Nephron (organoid): ENCODE data around the gene CCSER1.
"Not testable (repeated sequence)": the region's sequence is repeated elsewhere in the genome, so short reads cannot be mapped to it uniquely, and the experiment has no call there.

Experiments used
- H3K27ac Mint-ChIP-seq, 3 experiments: 2 replicates each; pipeline ENCODE4 v1.8.0; 2020; ENCODE audit warnings: mixed read lengths in 3 of 3, mild to moderate bottlenecking in 2 of 3, moderate library complexity in 1 of 3
- H3K27me3 Mint-ChIP-seq: 2 replicates; pipeline ENCODE4 v1.8.0; 2021; ENCODE audit warnings: low read depth, mild to moderate bottlenecking, moderate library complexity, mixed read lengths
- H3K36me3 Mint-ChIP-seq: 2 replicates; pipeline ENCODE4 v1.8.0; 2020; ENCODE audit warnings: low read depth, mixed read lengths
- H3K4me1 Mint-ChIP-seq: 2 replicates; pipeline ENCODE4 v1.8.0; 2020; ENCODE audit warnings: mixed read lengths
- H3K4me3 Mint-ChIP-seq, 3 experiments: 2 replicates each; pipeline ENCODE4 v1.8.0; 2020; ENCODE audit warnings: mild to moderate bottlenecking in 3 of 3, mixed read lengths in 3 of 3, moderate library complexity in 2 of 3
- H3K9me3 Mint-ChIP-seq: 2 replicates; pipeline ENCODE4 v1.8.0; 2020; ENCODE audit warnings: mixed read lengths
- TF ChIP-seq, protein P1 (sequence below), 3 experiments: fragments of 200-600 bp; sonication (generic); IDR thresholded peaks; one replicate each; pipeline ENCODE4 v1.5.0; 2021; ENCODE audit warnings: antibody characterized with exemption in 3 of 3; ENCODE audit not compliant: unreplicated experiment in 3 of 3

CCSER1 gene

GRCh38 chr4:90306810-90307209 is 179.6 kb downstream of the CCSER1 start:
- Mint-ChIP-seq H3K27ac (no peak overlapping the region), H3K36me3 (peaks cover 8% of the 10 kb centered on the region), H3K9me3 (no peaks in the 10 kb centered on the region), H3K27me3 (no peaks in the 10 kb centered on the region), H3K4me3 (no peak overlapping the region), H3K4me1 (no peaks in the 10 kb centered on the region)
- TF ChIP-seq, protein P1, sequence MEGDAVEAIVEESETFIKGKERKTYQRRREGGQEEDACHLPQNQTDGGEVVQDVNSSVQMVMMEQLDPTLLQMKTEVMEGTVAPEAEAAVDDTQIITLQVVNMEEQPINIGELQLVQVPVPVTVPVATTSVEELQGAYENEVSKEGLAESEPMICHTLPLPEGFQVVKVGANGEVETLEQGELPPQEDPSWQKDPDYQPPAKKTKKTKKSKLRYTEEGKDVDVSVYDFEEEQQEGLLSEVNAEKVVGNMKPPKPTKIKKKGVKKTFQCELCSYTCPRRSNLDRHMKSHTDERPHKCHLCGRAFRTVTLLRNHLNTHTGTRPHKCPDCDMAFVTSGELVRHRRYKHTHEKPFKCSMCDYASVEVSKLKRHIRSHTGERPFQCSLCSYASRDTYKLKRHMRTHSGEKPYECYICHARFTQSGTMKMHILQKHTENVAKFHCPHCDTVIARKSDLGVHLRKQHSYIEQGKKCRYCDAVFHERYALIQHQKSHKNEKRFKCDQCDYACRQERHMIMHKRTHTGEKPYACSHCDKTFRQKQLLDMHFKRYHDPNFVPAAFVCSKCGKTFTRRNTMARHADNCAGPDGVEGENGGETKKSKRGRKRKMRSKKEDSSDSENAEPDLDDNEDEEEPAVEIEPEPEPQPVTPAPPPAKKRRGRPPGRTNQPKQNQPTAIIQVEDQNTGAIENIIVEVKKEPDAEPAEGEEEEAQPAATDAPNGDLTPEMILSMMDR (IDR thresholded peaks at IDR 0.05; ENCODE audit: unreplicated experiment in 3 of 3), result no peak

DNA sequence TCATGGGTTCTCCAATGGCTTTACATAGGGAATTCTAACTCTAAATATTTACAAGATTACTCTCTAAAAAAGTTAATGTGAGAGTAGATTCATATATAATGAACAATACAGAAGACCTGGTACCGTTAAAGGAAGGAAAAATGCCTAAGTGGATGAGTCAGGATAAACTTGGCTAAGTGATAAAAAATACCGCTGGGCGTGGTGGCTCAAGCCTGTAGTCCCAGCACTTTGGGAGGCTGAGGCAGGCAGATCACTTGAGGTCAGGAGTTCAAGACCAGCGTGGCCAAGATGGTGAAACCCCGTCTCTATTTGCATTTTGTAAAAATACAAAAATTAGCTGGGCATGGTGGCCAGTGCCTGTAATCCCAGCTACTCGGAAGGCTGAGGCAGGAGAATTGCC is 189.9 kb downstream of the CCSER1 start:
- Mint-ChIP-seq H3K4me1 (peaks cover 14% of the 10 kb centered on the region), H3K27ac (peak overlapping the region in 1 of 3 experiments; percentile 59)
- H3K27me3 Mint-ChIP-seq, H3K36me3 Mint-ChIP-seq, H3K9me3 Mint-ChIP-seq, H3K4me3 Mint-ChIP-seq: not testable (repeated sequence)

DNA sequence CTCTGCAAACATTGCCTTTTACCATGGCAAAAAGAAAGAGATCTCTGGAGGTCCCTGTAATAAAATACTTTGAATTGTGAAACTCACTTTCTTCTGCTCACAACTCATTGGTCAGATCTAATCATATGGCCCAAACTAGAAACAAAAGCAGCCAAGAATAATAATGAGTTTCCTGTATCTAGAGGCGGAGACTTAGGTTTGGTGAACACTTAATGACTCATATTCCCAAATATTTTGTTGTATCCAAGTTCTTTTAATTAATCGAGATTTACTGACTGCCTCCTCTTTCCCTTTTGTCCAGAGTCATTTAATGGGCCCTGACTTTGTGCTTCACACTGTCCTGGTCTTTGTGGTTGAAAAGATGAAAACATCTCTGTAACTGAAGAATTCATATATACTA is 190.6 kb downstream of the CCSER1 start:
- peaks cover 9% of the 10 kb centered on the region for H3K9me3 Mint-ChIP-seq
- H3K27ac Mint-ChIP-seq, result peak overlapping the region; percentile 22 to 59 (median 37)
- H3K27me3 Mint-ChIP-seq, result no peaks in the 10 kb centered on the region
- peaks cover 14% of the 10 kb centered on the region for H3K4me1 Mint-ChIP-seq
- H3K4me3 Mint-ChIP-seq, result no peak overlapping the region
- TF ChIP-seq, protein P1 (IDR thresholded peaks at IDR 0.05; ENCODE audit: unreplicated experiment in 3 of 3), result no peak
- H3K36me3 Mint-ChIP-seq, result peaks cover 10% of the 10 kb centered on the region

GRCh38 chr4:90318193-90318592 is 191.0 kb downstream of the CCSER1 start:
- peaks cover 10% of the 10 kb centered on the region for H3K9me3 Mint-ChIP-seq
- peaks cover 14% of the 10 kb centered on the region for H3K4me1 Mint-ChIP-seq
- no peaks in the 10 kb centered on the region for H3K27me3 Mint-ChIP-seq
- H3K36me3 Mint-ChIP-seq, result peaks cover 10% of the 10 kb centered on the region
- H3K4me3 Mint-ChIP-seq, result no peak overlapping the region
- H3K27ac Mint-ChIP-seq, result peak overlapping the region; percentile 22 to 59 (median 37)
- TF ChIP-seq, protein P1 (IDR thresholded peaks at IDR 0.05; ENCODE audit: unreplicated experiment in 3 of 3), result no peak

GRCh38 chr4:90328558-90328957 is 201.4 kb downstream of the CCSER1 start:
- Mint-ChIP-seq H3K9me3 (peaks cover 3% of the 10 kb centered on the region), H3K4me1 (peaks cover 4% of the 10 kb centered on the region), H3K36me3 (peaks cover 4% of the 10 kb centered on the region), H3K4me3 (no peak overlapping the region), H3K27ac (peak overlapping the region in 2 of 3 experiments; percentile 13 to 45), H3K27me3 (no peaks in the 10 kb centered on the region)
- TF ChIP-seq, protein P1 (IDR thresholded peaks at IDR 0.05; ENCODE audit: unreplicated experiment in 3 of 3), result no peak

- Mint-ChIP-seq H3K9me3 (no peaks in the 10 kb centered on the region), H3K4me1 (peaks cover 4% of the 10 kb centered on the region), H3K36me3 (no peaks in the 10 kb centered on the region), H3K27ac (no peak overlapping the region), H3K27me3 (no peaks in the 10 kb centered on the region), H3K4me3 (no peak overlapping the region)
- TF ChIP-seq, protein P1 (IDR thresholded peaks at IDR 0.05; ENCODE audit: unreplicated experiment in 3 of 3), result no peak
These were observed 203.4 kb downstream of the CCSER1 start for GRCh38 chr4:90330546-90330945.
